Measurements from ENCODE around the gene DHH.

DHH gene

GRCh38 chr12:49048953-49049352, 45.6 kb downstream of the DHH start:
- no peak for DNase-seq

GRCh38 chr12:49046129-49046895, 48.3 kb downstream of the DHH start:
- DNase-seq: no peak

- no peak for DNase-seq
Observed at GRCh38 chr12:49044660-49045059, 49.9 kb downstream of the DHH start.

GRCh38 chr12:49043856-49044258, 50.7 kb downstream of the DHH start:
- peak; percentile 77 for DNase-seq

GRCh38 chr12:49043241-49043640, 51.4 kb downstream of the DHH start:
- no peak for DNase-seq

GRCh38 chr12:49041881-49042484, 52.6 kb downstream of the DHH start:
- DNase-seq: no peak

- DNase-seq: no peak
Observed at GRCh38 chr12:49041036-49041880, 53.3 kb downstream of the DHH start.

GRCh38 chr12:49040364-49040855, 54.2 kb downstream of the DHH start:
- no peak for DNase-seq

GRCh38 chr12:49039421-49040363, 54.9 kb downstream of the DHH start:
- DNase-seq: no peak

GRCh38 chr12:49038291-49038955, 56.2 kb downstream of the DHH start:
- no peak for DNase-seq

- no peak for DNase-seq
Observed at GRCh38 chr12:49037947-49038237, 56.7 kb downstream of the DHH start.

- DNase-seq: no peak
Observed at GRCh38 chr12:49037111-49037946, 57.3 kb downstream of the DHH start.
